Measurements from ENCODE around the gene PRR23E.

Gene PRR23E

GRCh38 chr3:127213381-127213918 is 20.5 kb downstream of the PRR23E start:
- Histone ChIP-seq H3K27ac (no peak overlapping the region), H3K36me3 (replicated peaks) (no peaks in the 10 kb centered on the region), H3K27me3 (replicated peaks) (no peaks in the 10 kb centered on the region), H3K4me3 (ENCODE audit: low read depth, low read length) (no peak overlapping the region)
- in situ Hi-C loops (cut with HindIII; ENCODE audit: low pct_ligation_motif_present, low sequenced_read_pairs), result no loop called here
- DNase-seq, result no peak
- TF ChIP-seq CTCF (IDR thresholded peaks at IDR 0.05; ENCODE audit: low read depth, low read length, missing control alignments), result no peak

DNA sequence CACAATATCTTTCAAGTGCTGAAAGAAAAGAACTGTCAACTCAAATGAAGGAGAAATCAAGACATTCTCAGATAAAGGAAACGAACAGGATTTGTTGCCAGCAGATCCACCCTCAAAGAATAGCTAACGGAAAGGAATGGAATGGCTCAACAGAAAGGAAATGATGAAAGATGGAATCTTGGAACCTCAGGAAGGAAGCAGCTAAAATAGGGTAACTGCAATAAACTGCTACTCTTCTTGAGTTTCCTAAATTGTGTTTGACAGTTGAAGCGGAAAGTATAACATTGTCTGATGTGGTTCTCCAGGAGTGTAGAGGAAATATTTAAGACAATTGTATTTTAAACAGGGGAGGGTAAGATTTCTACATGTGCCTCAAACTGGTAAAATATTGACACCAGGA is 22.0 kb downstream of the PRR23E start:
- DNase-seq, result no peak
- no peak for TF ChIP-seq CTCF (IDR thresholded peaks at IDR 0.05; ENCODE audit: low read depth, low read length, missing control alignments)
- Histone ChIP-seq H3K4me3 (ENCODE audit: low read depth, low read length) (no peak overlapping the region), H3K27me3 (replicated peaks) (no peaks in the 10 kb centered on the region), H3K27ac (no peak overlapping the region), H3K36me3 (replicated peaks) (no peaks in the 10 kb centered on the region)
- in situ Hi-C loops (cut with HindIII; ENCODE audit: low pct_ligation_motif_present, low sequenced_read_pairs), result no loop called here

GRCh38 chr3:127215714-127216414 is 22.9 kb downstream of the PRR23E start:
- no peak for TF ChIP-seq CTCF (IDR thresholded peaks at IDR 0.05; ENCODE audit: low read depth, low read length, missing control alignments)
- in situ Hi-C loops (cut with HindIII; ENCODE audit: low pct_ligation_motif_present, low sequenced_read_pairs), result no loop called here
- Histone ChIP-seq H3K36me3 (replicated peaks) (no peaks in the 10 kb centered on the region), H3K4me3 (ENCODE audit: low read depth, low read length) (no peak overlapping the region), H3K27ac (no peak overlapping the region), H3K27me3 (replicated peaks) (no peaks in the 10 kb centered on the region)
- DNase-seq, result no peak

- Histone ChIP-seq H3K27ac (no peak overlapping the region), H3K36me3 (replicated peaks) (no peaks in the 10 kb centered on the region), H3K27me3 (replicated peaks) (no peaks in the 10 kb centered on the region), H3K4me3 (ENCODE audit: low read depth, low read length) (no peak overlapping the region)
- in situ Hi-C loops (cut with HindIII; ENCODE audit: low pct_ligation_motif_present, low sequenced_read_pairs), result no loop called here
- TF ChIP-seq CTCF (IDR thresholded peaks at IDR 0.05; ENCODE audit: low read depth, low read length, missing control alignments), result no peak
- DNase-seq, result no peak
Measured at GRCh38 chr3:127216415-127217261, 23.7 kb downstream of the PRR23E start.

- H3K27me3 ChIP-seq (replicated peaks), result no peaks in the 10 kb centered on the region
Measured at GRCh38 chr3:127217596-127218453, 24.9 kb downstream of the PRR23E start.

More at GRCh38 chr3:127217596-127218453, 24.9 kb downstream of the PRR23E start:
- no peak for DNase-seq
- TF ChIP-seq CTCF (IDR thresholded peaks at IDR 0.05; ENCODE audit: low read depth, low read length, missing control alignments), result no peak
- H3K4me3 ChIP-seq (ENCODE audit: low read depth, low read length), result no peak overlapping the region
- in situ Hi-C loops (cut with HindIII; ENCODE audit: low pct_ligation_motif_present, low sequenced_read_pairs), result no loop called here
- H3K27ac ChIP-seq, result no peak overlapping the region
- H3K36me3 ChIP-seq (replicated peaks), result no peaks in the 10 kb centered on the region
